Ecto neural progenitor cell (in vitro differentiated cells): ENCODE measurements around the gene IP6K3.

ENCODE experiments used
- DNase-seq: peaks from one replicate; pipeline ENCODE4 v3.0.0-alpha.2; 2018; ENCODE audit warnings: low spot score

Gene IP6K3

GRCh38 chr6:33740204-33740608 is 6.5 kb downstream of the IP6K3 start:
- DNase-seq: no peak

- no peak for DNase-seq
Observed at GRCh38 chr6:33739571-33739970, 7.1 kb downstream of the IP6K3 start.

DNA sequence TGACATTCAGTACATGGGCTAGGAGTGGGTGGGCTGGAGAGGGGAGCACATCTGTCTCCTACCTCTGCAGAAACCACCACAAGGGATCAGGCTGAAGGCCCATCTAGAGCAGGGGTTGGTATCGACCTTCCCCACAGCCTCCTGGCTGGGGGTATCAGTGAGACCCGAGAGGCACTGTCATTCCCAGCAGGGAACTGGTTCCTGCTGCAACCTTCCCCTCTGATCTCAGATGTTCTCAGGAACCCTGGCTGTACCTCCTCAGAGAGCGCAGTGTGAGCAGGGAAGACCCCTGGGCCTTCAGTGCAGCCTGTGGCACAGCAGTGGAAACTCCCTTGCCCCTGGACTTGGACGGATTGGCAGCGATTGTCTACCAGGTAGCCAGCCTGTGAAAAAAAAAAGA is 7.8 kb downstream of the IP6K3 start:
- no peak for DNase-seq

DNA sequence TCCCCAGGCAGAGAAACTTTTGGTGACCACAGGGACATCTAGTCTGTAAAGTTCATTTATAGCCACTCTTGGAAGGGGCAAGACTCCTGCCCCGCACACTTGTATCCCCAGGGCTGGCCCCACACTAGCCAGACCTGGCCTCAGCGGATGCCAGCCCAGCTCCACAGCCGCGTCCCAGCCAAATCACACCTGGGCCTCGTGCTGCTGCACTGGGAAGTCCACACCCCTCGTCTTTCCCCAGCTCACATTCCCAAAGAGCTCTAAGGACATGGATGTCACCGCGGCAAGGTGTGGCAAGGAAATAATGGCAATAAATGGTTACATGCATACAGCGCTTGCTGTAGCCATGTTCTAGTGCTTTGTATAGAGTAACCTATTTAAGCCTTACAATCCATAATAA is 8.6 kb downstream of the IP6K3 start:
- no peak for DNase-seq

GRCh38 chr6:33737267-33738026 is 9.3 kb downstream of the IP6K3 start:
- no peak for DNase-seq

GRCh38 chr6:33735216-33735615 is 11.5 kb downstream of the IP6K3 start:
- no peak for DNase-seq

DNA sequence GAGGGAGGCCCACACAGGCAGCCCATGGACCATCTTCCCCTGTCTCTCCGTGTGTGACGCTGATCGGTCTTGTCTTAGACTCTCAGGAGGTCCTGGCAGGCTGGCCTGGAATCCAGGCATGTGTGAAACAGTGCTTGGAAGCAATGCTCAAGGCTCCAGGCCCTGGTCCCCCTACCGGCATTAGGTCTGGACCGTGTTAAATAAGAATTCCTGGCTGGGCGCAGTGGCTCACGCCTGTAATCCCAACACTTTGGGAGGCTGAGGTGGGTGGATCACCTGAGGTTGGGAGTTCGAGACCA is 13.0 kb downstream of the IP6K3 start:
- no peak for DNase-seq

DNA sequence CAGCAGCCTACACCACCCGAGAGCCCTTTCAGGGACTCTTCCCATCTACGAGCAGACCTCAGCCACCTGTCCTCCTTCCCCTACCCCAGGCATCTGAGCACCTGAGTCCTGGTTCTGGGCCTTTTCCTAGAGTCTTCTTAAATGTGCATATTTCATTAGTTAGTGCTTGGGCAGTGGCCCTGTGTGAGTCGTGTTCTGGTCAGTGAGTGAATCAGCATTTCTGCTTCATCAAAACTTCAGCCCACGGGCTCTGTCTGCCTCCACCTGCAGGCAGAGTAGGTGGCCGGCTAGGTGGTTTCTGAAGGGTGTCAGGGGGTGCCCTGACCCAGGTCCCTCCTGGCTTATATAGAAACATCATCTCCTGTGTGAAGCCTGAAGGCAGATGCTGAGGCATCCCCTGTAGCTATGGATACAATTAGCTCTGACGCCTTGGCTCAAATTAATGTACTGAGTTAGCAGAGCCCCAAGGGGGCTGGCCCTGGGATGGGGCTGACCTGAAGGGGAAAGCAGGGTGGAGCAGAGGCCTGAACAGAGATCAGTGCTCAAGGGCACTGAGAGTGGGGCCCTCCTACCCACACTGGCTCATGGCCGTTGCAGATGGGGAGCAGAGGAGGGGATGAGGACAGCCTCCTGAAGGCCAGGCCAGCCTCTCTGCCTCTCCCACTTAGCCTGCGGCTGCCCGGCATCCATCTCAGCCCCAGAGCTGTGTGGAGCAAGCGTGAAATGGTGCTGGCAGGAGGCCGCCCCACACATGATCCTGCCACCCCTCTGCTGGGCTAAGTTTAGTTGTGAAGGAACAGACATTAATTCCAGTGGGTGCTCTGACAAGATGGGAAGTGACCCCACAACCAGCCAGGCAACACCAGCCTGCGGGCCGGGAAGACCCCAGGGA is 13.6 kb downstream of the IP6K3 start:
- DNase-seq: no peak

DNA sequence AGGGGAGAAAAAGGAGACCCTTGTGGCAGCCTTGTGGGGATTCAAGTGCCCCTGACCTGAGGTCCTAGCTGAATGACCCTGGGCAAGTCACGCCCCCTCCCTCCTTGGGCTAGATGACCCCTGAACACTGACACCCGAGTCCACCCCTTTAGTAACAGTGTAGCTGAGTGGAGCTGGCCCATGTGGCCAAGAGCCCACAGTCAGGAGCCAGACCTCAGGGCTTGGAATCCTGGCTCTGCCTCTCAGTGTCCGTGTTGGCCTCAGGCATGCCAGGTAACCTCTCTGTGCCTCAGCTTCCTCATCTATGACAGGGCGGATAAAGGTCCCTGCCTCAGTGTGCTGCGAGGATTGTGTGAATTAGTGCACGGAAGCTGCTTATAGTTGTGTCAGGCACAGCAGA is 14.3 kb downstream of the IP6K3 start:
- no peak for DNase-seq

DNA sequence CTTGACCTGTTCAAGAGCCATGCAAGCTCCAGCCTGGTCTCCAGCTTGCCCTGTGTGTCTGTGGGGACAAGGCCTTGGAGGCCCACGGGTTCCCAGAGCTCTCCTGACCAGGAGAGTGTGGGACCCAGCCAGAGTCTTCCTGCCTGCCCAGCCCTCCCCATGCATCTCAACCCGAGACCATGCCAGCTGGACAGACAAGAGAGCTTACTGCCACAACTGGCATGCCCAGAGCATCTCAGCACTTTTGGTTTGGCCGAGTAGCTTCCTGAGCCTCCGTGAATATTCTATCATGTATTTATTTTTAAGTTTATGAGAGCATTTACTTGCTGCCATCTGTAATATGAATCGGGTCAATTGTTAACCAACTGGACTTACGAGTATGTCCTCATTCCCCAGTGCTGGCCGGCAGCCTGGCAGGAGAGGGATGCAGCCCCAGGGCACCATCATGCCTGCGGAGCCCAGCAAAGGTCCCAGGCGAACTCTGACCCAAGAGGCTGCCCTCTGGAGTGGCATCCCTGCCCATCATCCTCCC is 14.9 kb downstream of the IP6K3 start:
- DNase-seq: no peak

GRCh38 chr6:33731035-33731434 is 15.7 kb downstream of the IP6K3 start:
- DNase-seq: no peak

GRCh38 chr6:33730611-33731010 is 16.1 kb downstream of the IP6K3 start:
- DNase-seq: no peak

GRCh38 chr6:33729059-33729458 is 17.6 kb downstream of the IP6K3 start:
- DNase-seq: no peak

DNA sequence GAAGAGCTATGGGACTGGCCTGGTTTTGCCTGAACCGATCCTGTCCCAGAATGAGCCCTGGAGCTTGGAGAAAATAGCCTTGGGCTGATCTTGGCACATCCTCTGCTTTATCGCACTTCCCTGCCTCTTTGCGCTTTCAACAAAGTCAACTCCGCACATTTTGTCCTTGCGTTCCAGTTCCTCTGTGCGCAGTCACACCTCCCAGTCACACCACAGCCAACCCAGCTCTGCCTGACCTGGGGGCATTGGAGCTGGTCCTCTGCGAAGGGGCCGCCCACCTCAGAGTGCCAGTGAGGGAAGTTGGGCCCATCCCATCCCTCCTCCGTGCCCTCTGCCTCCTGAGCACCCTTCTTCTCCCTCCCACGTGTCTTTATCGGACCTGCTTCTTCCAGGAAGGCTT is 18.3 kb downstream of the IP6K3 start:
- no peak for DNase-seq

DNA sequence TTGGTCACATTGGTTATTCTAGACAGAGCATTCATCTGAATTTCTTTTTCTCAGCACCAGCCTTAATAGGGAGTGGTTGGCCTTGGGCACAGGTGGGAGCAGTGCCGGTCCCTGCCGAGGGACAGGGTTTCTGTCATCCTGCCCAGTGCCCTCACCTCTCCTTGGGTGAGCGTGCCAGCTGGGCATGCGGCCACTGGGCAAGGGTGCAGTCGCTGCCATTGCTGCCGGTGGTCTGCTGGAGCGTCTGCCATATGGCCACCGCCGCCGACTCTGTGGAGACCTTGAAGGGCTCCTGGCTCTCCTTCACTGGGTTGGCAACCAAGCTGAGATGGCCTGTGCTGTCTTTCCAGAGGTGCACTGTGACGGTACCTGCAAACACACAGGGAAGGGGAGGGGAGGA is 18.8 kb downstream of the IP6K3 start:
- DNase-seq: no peak

GRCh38 chr6:33727126-33727525 is 19.6 kb downstream of the IP6K3 start:
- DNase-seq: no peak

DNA sequence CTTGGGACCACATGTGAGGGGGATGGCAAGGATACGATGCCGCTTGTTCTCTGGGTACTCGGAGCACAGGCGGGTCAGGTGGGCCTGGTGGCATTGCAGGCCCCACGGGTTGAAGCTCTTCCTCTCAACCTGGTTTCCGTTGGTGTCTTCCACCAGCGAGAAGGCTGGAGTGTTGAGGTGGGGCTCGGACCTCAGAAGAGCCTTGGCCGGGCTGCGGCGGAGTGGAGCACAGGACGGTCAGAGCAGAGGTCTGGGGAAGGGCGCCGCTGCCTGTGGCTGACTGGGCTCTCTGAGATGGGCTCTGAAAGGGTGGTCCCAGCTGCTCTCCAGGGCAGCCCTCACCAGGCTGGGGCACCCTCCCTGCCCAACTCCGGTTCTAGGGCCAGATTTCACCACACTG is 20.0 kb downstream of the IP6K3 start:
- DNase-seq: no peak

DNA sequence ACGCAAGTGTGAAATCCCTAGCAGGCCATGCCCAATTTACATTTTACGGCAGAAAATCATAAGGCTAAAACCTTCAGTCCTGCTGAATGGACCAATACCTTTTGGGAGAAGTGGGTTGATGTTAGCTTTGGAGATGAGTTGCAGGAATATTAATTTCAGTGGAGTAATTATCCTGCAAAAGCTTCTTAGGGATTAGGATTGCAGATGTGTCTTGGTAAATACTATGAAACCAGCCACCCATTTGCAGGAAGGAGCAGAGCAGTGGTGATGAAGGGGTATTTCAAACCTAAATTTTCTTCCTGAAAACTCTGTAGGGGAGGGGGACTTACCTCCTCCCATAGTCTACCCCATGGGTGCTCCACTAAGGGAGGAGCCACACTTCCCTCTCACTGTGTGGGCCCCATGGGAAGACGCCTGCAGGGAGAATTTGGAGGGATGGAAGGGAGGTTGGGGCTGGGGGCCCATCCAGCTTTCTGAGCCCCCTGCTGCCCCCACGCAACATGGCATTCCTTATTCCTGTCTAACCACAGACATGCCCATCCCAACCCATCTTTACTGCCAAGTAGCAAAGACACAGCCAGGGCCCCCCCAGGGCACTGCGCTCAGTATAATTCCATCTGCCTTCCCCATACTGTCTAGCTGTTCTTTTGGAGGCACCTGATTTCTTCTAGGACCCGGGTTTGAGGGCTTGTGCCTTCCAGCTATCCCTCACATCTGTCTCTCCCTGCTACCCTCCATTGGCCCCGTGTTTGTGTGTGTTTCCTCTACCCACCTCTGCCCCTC is 20.6 kb downstream of the IP6K3 start:
- no peak for DNase-seq

GRCh38 chr6:33725222-33725621 is 21.5 kb downstream of the IP6K3 start:
- no peak for DNase-seq

- no peak for DNase-seq
Observed at GRCh38 chr6:33724102-33725023, 22.3 kb downstream of the IP6K3 start.

GRCh38 chr6:33723371-33724085 is 23.2 kb downstream of the IP6K3 start:
- no peak for DNase-seq
